ENCODE results near the gene ISL1.
A peak's percentile ranks its signal among the peaks of the same experiment; 100 is the strongest.

The ISL1 gene

GRCh38 chr5:51382521-51383130 is 622 bp upstream of the ISL1 start:
- Histone ChIP-seq H3K79me2 (ENCODE audit: control insufficient read depth, insufficient read depth, low read length) (no peaks in the 10 kb centered on the region), H2BK120ac (ENCODE audit: low read depth, low read length) (no peak overlapping the region), H3K36me3 (ENCODE audit: control insufficient read depth, insufficient read depth, low read length) (no peaks in the 10 kb centered on the region), H3K9ac (ENCODE audit: low read length) (peak overlapping the region; percentile 80), H2BK5ac (ENCODE audit: low read length) (peak overlapping the region; percentile 78), H2AK5ac (ENCODE audit: low read length) (no peak overlapping the region), H2BK15ac (replicated peaks; ENCODE audit: low read depth) (no peak overlapping the region), H4K8ac (ENCODE audit: low read depth, low read length) (no peak overlapping the region), H3K27ac (ENCODE audit: low read depth, low read length) (peak overlapping the region; percentile 23), H3K4ac (ENCODE audit: low read depth, low read length) (no peak overlapping the region), H3K4me2 (ENCODE audit: low read length) (peak overlapping the region; percentile 51), H3K27me3 (ENCODE audit: insufficient read depth, low read length, poor library complexity) (peaks cover 9% of the 10 kb centered on the region), H3K23ac (ENCODE audit: low read length) (peak overlapping the region; percentile 57), H3K56ac (ENCODE audit: low read length) (peak overlapping the region; percentile 89), H3K4me1 (ENCODE audit: control insufficient read depth, low read depth, low read length) (peaks cover 13% of the 10 kb centered on the region), H3K79me1 (ENCODE audit: low read length) (no peaks in the 10 kb centered on the region), H3K4me3 (ENCODE audit: low read length) (peak overlapping the region; percentile 56), H3K18ac (ENCODE audit: low read length) (peak overlapping the region; percentile 7), H4K5ac (ENCODE audit: low read length) (no peak overlapping the region)
- peak; percentile 72 for DNase-seq
- no CpG with 5 or more reads among the region's 45 CpGs for WGBS (ENCODE audit: extremely low coverage, insufficient coverage, low lambda C conversion rate)

DNA sequence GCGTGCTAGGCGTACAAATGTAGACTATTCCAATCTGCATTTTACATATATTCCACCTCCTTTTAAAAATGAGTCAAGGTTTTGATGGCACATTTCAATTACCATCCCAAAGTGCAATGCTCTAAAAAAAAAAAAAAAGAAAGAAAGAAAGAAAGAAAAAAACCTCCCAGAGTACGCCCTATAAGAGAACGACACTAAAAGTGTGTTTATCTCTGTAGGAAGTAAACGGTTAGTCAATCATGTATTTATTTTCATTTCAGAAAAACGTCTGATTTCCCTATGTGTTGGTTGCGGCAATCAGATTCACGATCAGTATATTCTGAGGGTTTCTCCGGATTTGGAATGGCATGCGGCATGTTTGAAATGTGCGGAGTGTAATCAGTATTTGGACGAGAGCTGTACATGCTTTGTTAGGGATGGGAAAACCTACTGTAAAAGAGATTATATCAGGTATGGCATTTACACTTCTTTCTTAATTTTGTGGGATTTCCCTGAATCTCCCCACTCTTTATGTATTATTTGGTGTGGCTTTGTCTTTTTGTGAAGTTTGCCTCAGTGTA is 1.1 kb downstream of the ISL1 start:
- Histone ChIP-seq H2BK5ac (ENCODE audit: low read length) (no peak overlapping the region), H4K5ac (ENCODE audit: low read length) (no peak overlapping the region), H2BK120ac (ENCODE audit: low read depth, low read length) (no peak overlapping the region), H4K8ac (ENCODE audit: low read depth, low read length) (no peak overlapping the region), H3K23ac (ENCODE audit: low read length) (no peak overlapping the region), H3K4me2 (ENCODE audit: low read length) (peak overlapping the region; percentile 32), H3K4me1 (ENCODE audit: control insufficient read depth, low read depth, low read length) (peaks cover 16% of the 10 kb centered on the region), H3K79me2 (ENCODE audit: control insufficient read depth, insufficient read depth, low read length) (no peaks in the 10 kb centered on the region), H2AK5ac (ENCODE audit: low read length) (no peak overlapping the region), H3K36me3 (ENCODE audit: control insufficient read depth, insufficient read depth, low read length) (no peaks in the 10 kb centered on the region), H3K79me1 (ENCODE audit: low read length) (no peaks in the 10 kb centered on the region), H3K4ac (ENCODE audit: low read depth, low read length) (no peak overlapping the region), H3K9ac (ENCODE audit: low read length) (peak overlapping the region; percentile 23), H2BK15ac (replicated peaks; ENCODE audit: low read depth) (no peak overlapping the region), H3K27ac (ENCODE audit: low read depth, low read length) (no peak overlapping the region), H3K27me3 (ENCODE audit: insufficient read depth, low read length, poor library complexity) (peaks cover 6% of the 10 kb centered on the region), H3K18ac (ENCODE audit: low read length) (no peak overlapping the region), H3K56ac (ENCODE audit: low read length) (peak overlapping the region; percentile 62), H3K4me3 (ENCODE audit: low read length) (no peak overlapping the region)
- no CpG with 5 or more reads among the region's 12 CpGs for WGBS (ENCODE audit: extremely low coverage, insufficient coverage, low lambda C conversion rate)
- no peak for DNase-seq

GRCh38 chr5:51385216-51385615 is 2.0 kb downstream of the ISL1 start:
- Histone ChIP-seq H4K5ac (ENCODE audit: low read length) (no peak overlapping the region), H3K4me3 (ENCODE audit: low read length) (no peak overlapping the region), H3K23ac (ENCODE audit: low read length) (no peak overlapping the region), H3K56ac (ENCODE audit: low read length) (no peak overlapping the region), H2BK15ac (replicated peaks; ENCODE audit: low read depth) (no peak overlapping the region), H2BK120ac (ENCODE audit: low read depth, low read length) (no peak overlapping the region), H3K79me2 (ENCODE audit: control insufficient read depth, insufficient read depth, low read length) (no peaks in the 10 kb centered on the region), H3K4ac (ENCODE audit: low read depth, low read length) (no peak overlapping the region), H3K27me3 (ENCODE audit: insufficient read depth, low read length, poor library complexity) (peaks cover 6% of the 10 kb centered on the region), H4K8ac (ENCODE audit: low read depth, low read length) (no peak overlapping the region), H3K18ac (ENCODE audit: low read length) (no peak overlapping the region), H2AK5ac (ENCODE audit: low read length) (no peak overlapping the region), H3K79me1 (ENCODE audit: low read length) (no peaks in the 10 kb centered on the region), H2BK5ac (ENCODE audit: low read length) (no peak overlapping the region), H3K4me1 (ENCODE audit: control insufficient read depth, low read depth, low read length) (peaks cover 16% of the 10 kb centered on the region), H3K27ac (ENCODE audit: low read depth, low read length) (no peak overlapping the region), H3K4me2 (ENCODE audit: low read length) (no peak overlapping the region), H3K36me3 (ENCODE audit: control insufficient read depth, insufficient read depth, low read length) (no peaks in the 10 kb centered on the region), H3K9ac (ENCODE audit: low read length) (no peak overlapping the region)
- no peak for DNase-seq
- WGBS (ENCODE audit: extremely low coverage, insufficient coverage, low lambda C conversion rate): no CpG with 5 or more reads among the region's 5 CpGs

GRCh38 chr5:51386916-51387883 is 4.0 kb downstream of the ISL1 start:
- no peak overlapping the region for H2BK120ac ChIP-seq (ENCODE audit: low read depth, low read length)
- H3K79me1 ChIP-seq (ENCODE audit: low read length): no peaks in the 10 kb centered on the region
- H3K27me3 ChIP-seq (ENCODE audit: insufficient read depth, low read length, poor library complexity): peaks cover under 1% of the 10 kb centered on the region
- no peak overlapping the region for H2AK5ac ChIP-seq (ENCODE audit: low read length)
- H3K4me2 ChIP-seq (ENCODE audit: low read length): peak overlapping the region; percentile 96
- peak; percentile 58 for DNase-seq
- no peak overlapping the region for H3K4ac ChIP-seq (ENCODE audit: low read depth, low read length)
- peak overlapping the region; percentile 50 for H3K4me3 ChIP-seq (ENCODE audit: low read length)
- peak overlapping the region; percentile 31 for H3K9ac ChIP-seq (ENCODE audit: low read length)
- WGBS (ENCODE audit: extremely low coverage, insufficient coverage, low lambda C conversion rate): no CpG with 5 or more reads among the region's 38 CpGs
- peak overlapping the region; percentile 78 for H3K56ac ChIP-seq (ENCODE audit: low read length)
- no peak overlapping the region for H4K8ac ChIP-seq (ENCODE audit: low read depth, low read length)
- no peaks in the 10 kb centered on the region for H3K79me2 ChIP-seq (ENCODE audit: control insufficient read depth, insufficient read depth, low read length)
- no peak overlapping the region for H3K23ac ChIP-seq (ENCODE audit: low read length)
- no peak overlapping the region for H3K27ac ChIP-seq (ENCODE audit: low read depth, low read length)
- peaks cover 15% of the 10 kb centered on the region for H3K4me1 ChIP-seq (ENCODE audit: control insufficient read depth, low read depth, low read length)
- no peak overlapping the region for H3K18ac ChIP-seq (ENCODE audit: low read length)
- H2BK5ac ChIP-seq (ENCODE audit: low read length): no peak overlapping the region
- H4K5ac ChIP-seq (ENCODE audit: low read length): no peak overlapping the region
- no peak overlapping the region for H2BK15ac ChIP-seq (replicated peaks; ENCODE audit: low read depth)
- H3K36me3 ChIP-seq (ENCODE audit: control insufficient read depth, insufficient read depth, low read length): no peaks in the 10 kb centered on the region

DNA sequence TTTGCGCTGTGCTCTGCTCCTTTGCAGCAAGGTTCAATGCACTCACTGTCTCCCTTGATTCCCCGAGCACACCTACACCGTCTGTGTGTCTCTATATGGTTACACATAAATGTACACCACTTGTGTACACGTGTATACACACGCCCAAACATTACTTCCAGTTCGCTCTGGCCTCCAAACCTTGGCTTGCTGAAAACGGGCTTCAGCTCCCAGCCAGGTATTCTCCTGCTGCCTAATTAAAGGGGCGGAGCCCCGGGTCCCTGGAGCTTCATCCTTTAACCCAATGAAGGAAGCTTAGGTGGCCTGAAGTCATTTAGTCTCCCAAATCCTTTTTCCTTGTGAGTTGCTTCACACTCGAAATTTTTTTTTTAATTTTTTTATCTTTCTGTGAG is 4.6 kb downstream of the ISL1 start:
- H2BK15ac ChIP-seq (replicated peaks; ENCODE audit: low read depth): no peak overlapping the region
- no peak overlapping the region for H3K23ac ChIP-seq (ENCODE audit: low read length)
- no peak overlapping the region for H2AK5ac ChIP-seq (ENCODE audit: low read length)
- H3K4me3 ChIP-seq (ENCODE audit: low read length): peak overlapping the region; percentile 28
- H3K4me1 ChIP-seq (ENCODE audit: control insufficient read depth, low read depth, low read length): peaks cover 15% of the 10 kb centered on the region
- H4K8ac ChIP-seq (ENCODE audit: low read depth, low read length): no peak overlapping the region
- H3K79me1 ChIP-seq (ENCODE audit: low read length): no peaks in the 10 kb centered on the region
- no peaks in the 10 kb centered on the region for H3K79me2 ChIP-seq (ENCODE audit: control insufficient read depth, insufficient read depth, low read length)
- no CpG with 5 or more reads among the region's 10 CpGs for WGBS (ENCODE audit: extremely low coverage, insufficient coverage, low lambda C conversion rate)
- no peaks in the 10 kb centered on the region for H3K36me3 ChIP-seq (ENCODE audit: control insufficient read depth, insufficient read depth, low read length)
- no peaks in the 10 kb centered on the region for H3K27me3 ChIP-seq (ENCODE audit: insufficient read depth, low read length, poor library complexity)
- H3K4ac ChIP-seq (ENCODE audit: low read depth, low read length): no peak overlapping the region
- H2BK5ac ChIP-seq (ENCODE audit: low read length): no peak overlapping the region
- H3K9ac ChIP-seq (ENCODE audit: low read length): peak overlapping the region; percentile 31
- no peak overlapping the region for H3K27ac ChIP-seq (ENCODE audit: low read depth, low read length)
- H3K18ac ChIP-seq (ENCODE audit: low read length): no peak overlapping the region
- peak; percentile 68 for DNase-seq
- H2BK120ac ChIP-seq (ENCODE audit: low read depth, low read length): no peak overlapping the region
- no peak overlapping the region for H4K5ac ChIP-seq (ENCODE audit: low read length)
- H3K56ac ChIP-seq (ENCODE audit: low read length): peak overlapping the region; percentile 78
- H3K4me2 ChIP-seq (ENCODE audit: low read length): peak overlapping the region; percentile 96
